H9 (cell line): ENCODE data around the gene CAPN3. TPM values are rescaled to one million over a fixed set of nuclear protein-coding genes. Genes with fewer than 3 reads are reported as not detected.

Experiments used
- DNase-seq: peaks from one replicate; pipeline ENCODE4 v3.0.0-alpha.2; 2017
- H2AFZ ChIP-seq: one replicate; pipeline ENCODE4 v1.6.1; 2013; ENCODE audit warnings: mild to moderate bottlenecking, low read length, control low read depth, moderate library complexity
- H2AK5ac ChIP-seq: 2 replicates; pipeline ENCODE4 v1.6.1; 2013; ENCODE audit warnings: low read length, control low read depth, mixed read lengths; ENCODE audit not compliant: insufficient read length
- H2BK120ac ChIP-seq: one replicate; pipeline ENCODE4 v1.6.1; 2013; ENCODE audit warnings: low read depth, mild to moderate bottlenecking, low read length, control low read depth, inconsistent platforms; ENCODE audit not compliant: poor library complexity, severe bottlenecking
- H2BK12ac ChIP-seq: 2 replicates; pipeline ENCODE4 v1.6.1; 2013; ENCODE audit warnings: low read length, control low read depth, mixed read lengths, low read depth; ENCODE audit not compliant: insufficient read length
- H2BK15ac ChIP-seq: 2 replicates; pipeline ENCODE4 v1.6.1; 2013; ENCODE audit warnings: low read depth, low read length, control low read depth
- H2BK20ac ChIP-seq: one replicate; pipeline ENCODE4 v1.6.1; 2013; ENCODE audit warnings: low read depth, mild to moderate bottlenecking, low read length, control low read depth, inconsistent platforms; ENCODE audit not compliant: poor library complexity, severe bottlenecking
- H2BK5ac ChIP-seq: 2 replicates; pipeline ENCODE4 v1.6.1; 2013; ENCODE audit warnings: low read length, control low read depth, mixed read lengths; ENCODE audit not compliant: insufficient read length
- H3K14ac ChIP-seq: 2 replicates; pipeline ENCODE4 v1.6.1; 2013; ENCODE audit warnings: low read length, control low read depth; ENCODE audit not compliant: insufficient read depth
- H3K18ac ChIP-seq: 2 replicates; pipeline ENCODE4 v1.6.1; 2013; ENCODE audit warnings: low read depth, mild to moderate bottlenecking, mixed read lengths, low read length, control low read depth; ENCODE audit not compliant: insufficient read length
- H3K23ac ChIP-seq: 2 replicates; pipeline ENCODE4 v1.6.1; 2013; ENCODE audit warnings: low read length, control low read depth, mixed read lengths, low read depth; ENCODE audit not compliant: insufficient read length
- H3K23me2 ChIP-seq: 2 replicates; pipeline ENCODE4 v1.6.1; 2013; ENCODE audit warnings: low read depth, mild to moderate bottlenecking, mixed read lengths, low read length, control low read depth; ENCODE audit not compliant: insufficient read length, poor library complexity, severe bottlenecking
- H3K27ac ChIP-seq: 2 replicates; pipeline ENCODE4 v1.5.1; 2013; ENCODE audit warnings: low read length, control low read depth, mixed read lengths, low read depth; ENCODE audit not compliant: insufficient read length
- H3K27me3 ChIP-seq: 2 replicates; pipeline ENCODE4 v1.6.1; 2013; ENCODE audit warnings: low read length, control low read depth, inconsistent platforms; ENCODE audit not compliant: insufficient read depth
- H3K4ac ChIP-seq: 2 replicates; pipeline ENCODE4 v1.6.1; 2013; ENCODE audit warnings: low read depth, mild to moderate bottlenecking, control low read depth, inconsistent platforms, low read length, moderate library complexity
- H3K4me1 ChIP-seq: 2 replicates; pipeline ENCODE4 v1.6.1; 2013; ENCODE audit warnings: low read length, control low read depth, inconsistent platforms; ENCODE audit not compliant: insufficient read depth
- H3K4me2 ChIP-seq: 2 replicates; pipeline ENCODE4 v1.6.1; 2013; ENCODE audit warnings: low read length, control low read depth, mixed read lengths; ENCODE audit not compliant: insufficient read length, insufficient read depth
- H3K56ac ChIP-seq: 2 replicates; pipeline ENCODE4 v1.6.1; 2013; ENCODE audit warnings: low read depth, mild to moderate bottlenecking, mixed read lengths, low read length, control low read depth; ENCODE audit not compliant: insufficient read length
- H3K79me1 ChIP-seq: 2 replicates; pipeline ENCODE4 v1.6.1; 2013; ENCODE audit warnings: low read depth, mild to moderate bottlenecking, moderate library complexity, low read length, control low read depth, inconsistent platforms; ENCODE audit not compliant: insufficient read depth, poor library complexity, severe bottlenecking
- H3K79me2 ChIP-seq: 2 replicates; pipeline ENCODE4 v1.6.1; 2013; ENCODE audit warnings: low read length, control low read depth, inconsistent platforms; ENCODE audit not compliant: insufficient read depth
- H3K9ac ChIP-seq: 2 replicates; pipeline ENCODE4 v1.6.1; 2013; ENCODE audit warnings: low read length, control low read depth, mixed read lengths; ENCODE audit not compliant: insufficient read length; ENCODE audit errors: extremely low read depth
- H3K9me3 ChIP-seq: one replicate; pipeline ENCODE4 v1.6.1; 2013; ENCODE audit warnings: low read depth, low read length, inconsistent platforms; ENCODE audit not compliant: control insufficient read depth
- H3T11ph ChIP-seq: one replicate; pipeline ENCODE4 v1.6.1; 2013; ENCODE audit warnings: mild to moderate bottlenecking, low read length, control low read depth, inconsistent platforms
- H4K20me1 ChIP-seq: one replicate; pipeline ENCODE4 v1.6.1; 2013; ENCODE audit not compliant: control insufficient read depth, insufficient read length, insufficient read depth
- H4K5ac ChIP-seq: 2 replicates; pipeline ENCODE4 v1.6.1; 2013; ENCODE audit warnings: low read depth, mild to moderate bottlenecking, mixed read lengths, low read length, control low read depth; ENCODE audit not compliant: insufficient read length
- H4K8ac ChIP-seq: replicated peaks from 2 replicates; pipeline ENCODE4 v1.6.1; 2013; ENCODE audit warnings: low read length, control low read depth, mixed read lengths, low read depth; ENCODE audit not compliant: insufficient read length
- H4K91ac ChIP-seq: 2 replicates; pipeline ENCODE4 v1.6.1; 2013; ENCODE audit warnings: low read depth, mild to moderate bottlenecking, moderate library complexity, mixed read lengths, low read length, control low read depth; ENCODE audit not compliant: insufficient read length
- H3K27ac Mint-ChIP-seq, 3 experiments: 2 replicates in 2 of 3; 3 replicates in 1 of 3; pipeline ENCODE4 v1.8.0; 2020 to 2021; ENCODE audit warnings: mixed read lengths in 3 of 3, mild to moderate bottlenecking in 1 of 3, moderate library complexity in 1 of 3
- H3K27me3 Mint-ChIP-seq: 2 replicates; pipeline ENCODE4 v1.8.0; 2021; ENCODE audit warnings: low read depth, mild to moderate bottlenecking, moderate library complexity, mixed read lengths
- H3K36me3 Mint-ChIP-seq, 3 experiments: 2 replicates in 2 of 3; 3 replicates in 1 of 3; pipeline ENCODE4 v1.8.0; 2020 to 2021; ENCODE audit warnings: low read depth in 3 of 3, mixed read lengths in 3 of 3; ENCODE audit not compliant: insufficient read depth in 1 of 3
- H3K4me1 Mint-ChIP-seq, 2 experiments: 2 replicates each; pipeline ENCODE4 v1.8.0; 2020; ENCODE audit warnings: mixed read lengths in 2 of 2
- H3K4me3 Mint-ChIP-seq, 2 experiments: 2 replicates in 1 of 2; 3 replicates in 1 of 2; pipeline ENCODE4 v1.8.0; 2020 to 2021; ENCODE audit warnings: mild to moderate bottlenecking in 2 of 2, mixed read lengths in 2 of 2, moderate library complexity in 1 of 2
- H3K9me3 Mint-ChIP-seq, 2 experiments: 2 replicates in 1 of 2; 3 replicates in 1 of 2; pipeline ENCODE4 v1.8.0; 2020; ENCODE audit warnings: mild to moderate bottlenecking in 2 of 2, mixed read lengths in 2 of 2, moderate library complexity in 1 of 2
- CTCF ChIP-seq: fragments of 200-600 bp; sonication (generic); conservative IDR thresholded peaks from 3 replicates; pipeline ENCODE4 v1.8.0; 2021; ENCODE audit warnings: antibody characterized with exemption, mild to moderate bottlenecking
- WGBS: extraction: QIAGEN DNeasy Blood & Tissue Kit; methylation state at CpG from one replicate; pipeline ENCODE4 v1.1.7; 2013; ENCODE audit warnings: missing lambda C conversion rate, low lambda C conversion rate, mixed read lengths; ENCODE audit not compliant: insufficient read length; ENCODE audit errors: extremely low coverage; 5-methylcytosine and 5-hydroxymethylcytosine counted together
- total RNA-seq: library from RNA; stranded (reverse); gene quantifications from 2 replicates; pipeline ENCODE4 v1.2.1, GENCODE V29; 2021

The CAPN3 gene
- total RNA-seq, 1 experiment from 2014 or later, result 0.31 TPM

- no peaks in the 10 kb centered on the region for H3K79me1 ChIP-seq
- no peak overlapping the region for H3T11ph ChIP-seq
- no peak overlapping the region for H3K27ac ChIP-seq
- H3K4me1 ChIP-seq, result peaks cover 14% of the 10 kb centered on the region; the same call in 1 of the 2 replicates
- WGBS, result no CpG with 5 or more reads among the region's 5 CpGs
- H3K18ac ChIP-seq, result no peak overlapping the region
- Mint-ChIP-seq H3K4me3 (no peak overlapping the region), H3K9me3 (peaks cover 13 to 14% of the 10 kb centered on the region in 2 experiments), H3K36me3 (peaks cover 6 to 9% (median 7%) of the 10 kb centered on the region in 3 experiments; a peak in 6 of 7 replicates), H3K4me1 (peaks cover 12 to 23% of the 10 kb centered on the region in 2 experiments), H3K27me3 (peaks cover 18% of the 10 kb centered on the region), H3K27ac (no peak overlapping the region; a peak in 1 of 7 replicates)
- no peak overlapping the region for H3K23ac ChIP-seq
- H4K20me1 ChIP-seq, result no peaks in the 10 kb centered on the region
- no peak overlapping the region for H2BK15ac ChIP-seq
- H3K9me3 ChIP-seq, result no peaks in the 10 kb centered on the region
- no peaks in the 10 kb centered on the region for H3K79me2 ChIP-seq
- H3K14ac ChIP-seq, result no peak overlapping the region
- H2BK120ac ChIP-seq, result no peak overlapping the region
- no peak overlapping the region for H2BK20ac ChIP-seq
- no peak overlapping the region for H3K4ac ChIP-seq
- H2AK5ac ChIP-seq, result no peak overlapping the region
- no peak overlapping the region for H4K8ac ChIP-seq
- H4K91ac ChIP-seq, result no peak overlapping the region
- H2BK5ac ChIP-seq, result no peak overlapping the region
- H3K56ac ChIP-seq, result no peak overlapping the region
- no peak overlapping the region for H4K5ac ChIP-seq
- no peak overlapping the region for H3K4me2 ChIP-seq
- no peak for TF ChIP-seq CTCF
- H3K23me2 ChIP-seq, result no peaks in the 10 kb centered on the region
- no peak overlapping the region for H2AFZ ChIP-seq
- H3K27me3 ChIP-seq, result no peaks in the 10 kb centered on the region; the same call in 1 of the 2 replicates
- H3K9ac ChIP-seq, result no peak overlapping the region
- no peak overlapping the region for H2BK12ac ChIP-seq
- DNase-seq, result no peak
Measured at GRCh38 chr15:42365921-42366550, 6.7 kb downstream of the CAPN3 start.
